Hepatic stellate cell (primary cell): ENCODE data around the gene IKZF3.
"Not testable (repeated sequence)": the region's sequence is repeated elsewhere in the genome, so short reads cannot be mapped to it uniquely, and the experiment has no call there.

Experiments
- DNase-seq: peaks from one replicate; pipeline ENCODE4 v3.0.0; 2011; ENCODE audit warnings: low spot score

The IKZF3 gene

GRCh38 chr17:39716879-39717536 is 147.1 kb downstream of the IKZF3 start:
- no peak for DNase-seq

- DNase-seq = no peak
These were observed 147.9 kb downstream of the IKZF3 start for GRCh38 chr17:39716073-39716818.

GRCh38 chr17:39715375-39716072 is 148.6 kb downstream of the IKZF3 start:
- DNase-seq = no peak

DNA sequence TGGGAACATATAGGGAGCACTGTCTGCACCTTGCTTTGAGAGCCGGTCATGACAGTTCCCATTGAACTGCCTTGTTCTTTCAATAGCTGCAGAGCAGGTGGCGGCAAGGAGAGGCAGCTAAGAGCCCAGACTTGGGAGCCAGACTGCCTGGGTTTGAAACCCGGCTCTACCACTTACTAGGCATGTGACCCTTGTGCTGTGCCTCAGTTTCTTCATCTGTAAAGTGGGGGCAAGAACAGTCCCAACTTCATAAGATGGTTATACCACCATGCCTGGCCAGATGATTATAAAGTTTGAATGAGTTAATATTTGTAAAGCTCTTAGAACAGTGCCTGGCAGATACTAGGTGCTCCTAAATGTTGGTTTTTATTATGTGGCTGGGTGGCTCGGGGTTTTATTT is 149.9 kb downstream of the IKZF3 start:
- DNase-seq = no peak

DNA sequence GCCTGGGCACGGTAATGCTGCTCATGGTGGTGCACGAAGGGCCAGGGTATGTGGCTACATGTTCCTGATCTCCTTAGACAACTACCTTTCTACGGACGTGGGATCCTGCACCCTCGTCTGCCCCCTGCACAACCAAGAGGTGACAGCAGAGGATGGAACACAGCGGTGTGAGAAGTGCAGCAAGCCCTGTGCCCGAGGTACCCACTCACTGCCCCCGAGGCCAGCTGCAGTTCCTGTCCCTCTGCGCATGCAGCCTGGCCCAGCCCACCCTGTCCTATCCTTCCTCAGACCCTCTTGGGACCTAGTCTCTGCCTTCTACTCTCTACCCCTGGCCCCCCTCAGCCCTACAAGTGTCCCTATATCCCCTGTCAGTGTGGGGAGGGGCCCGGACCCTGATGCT is 152.3 kb downstream of the IKZF3 start:
- DNase-seq = no peak

DNA sequence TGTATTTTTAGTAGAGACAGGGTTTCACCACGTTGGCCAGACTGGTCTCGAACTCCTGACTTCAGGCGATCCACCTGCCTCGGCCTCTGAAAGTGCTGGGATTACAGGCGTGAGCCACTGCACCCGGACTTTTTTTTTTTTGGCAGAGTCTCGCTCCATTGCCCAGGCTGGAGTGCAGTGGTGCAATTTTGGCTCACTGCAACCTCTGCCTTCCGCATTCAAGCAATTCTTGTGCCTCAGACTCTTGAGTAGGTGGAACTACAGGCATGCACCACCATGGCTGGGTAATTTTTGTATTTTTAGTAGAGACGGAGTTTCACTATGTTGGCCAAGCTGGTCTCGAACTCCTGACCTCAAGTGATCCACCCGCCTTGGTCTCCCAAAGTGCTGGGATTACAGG is 153.0 kb downstream of the IKZF3 start:
- DNase-seq = not testable (repeated sequence)

GRCh38 chr17:39709998-39710964 is 153.8 kb downstream of the IKZF3 start:
- no peak for DNase-seq

DNA sequence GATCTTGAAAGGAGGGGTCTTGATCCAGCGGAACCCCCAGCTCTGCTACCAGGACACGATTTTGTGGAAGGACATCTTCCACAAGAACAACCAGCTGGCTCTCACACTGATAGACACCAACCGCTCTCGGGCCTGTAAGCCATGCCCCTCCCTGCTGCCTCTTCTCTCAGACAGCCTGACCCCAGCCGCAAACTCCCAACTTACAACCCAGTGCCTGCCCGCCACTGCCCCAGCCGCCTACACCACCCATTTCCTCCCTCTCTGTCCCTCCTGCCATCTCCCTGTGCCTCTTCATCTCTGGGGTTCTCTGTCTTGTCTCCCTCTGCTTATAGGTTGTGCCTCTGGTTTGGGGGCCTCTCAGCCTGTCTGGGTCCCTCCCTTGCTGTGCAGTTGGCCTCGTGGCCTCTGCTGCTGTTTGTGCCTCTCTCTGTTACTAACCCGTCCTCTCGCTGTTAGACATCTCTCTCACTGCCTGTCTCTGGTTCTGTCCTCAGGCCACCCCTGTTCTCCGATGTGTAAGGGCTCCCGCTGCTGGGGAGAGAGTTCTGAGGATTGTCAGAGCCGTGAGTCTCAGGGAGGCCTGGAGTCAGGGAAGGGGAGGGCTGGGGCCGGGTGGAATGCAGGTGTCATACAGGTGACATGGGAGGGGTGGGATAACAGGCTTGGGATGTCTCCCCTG is 154.7 kb downstream of the IKZF3 start:
- DNase-seq = no peak
